Uterus (tissue), 4 donors: Measurements from ENCODE around the gene AP1S1. TPM values are rescaled to one million over a fixed set of nuclear protein-coding genes. Genes with fewer than 3 reads are reported as not detected.
"Not testable (repeated sequence)": the region's sequence is repeated elsewhere in the genome, so short reads cannot be mapped to it uniquely, and the experiment has no call there.

ENCODE experiments used
- DNase-seq, 2 donors: peaks; one replicate each; pipeline ENCODE4 v3.0.0-alpha.2; 2019 to 2020
- H3K27ac ChIP-seq, 2 donors: fragments of 200-600 bp; sonication (generic); 1 replicate in 1 of 2; 2 replicates in 1 of 2; pipeline ENCODE4 v1.5.1; 2016 to 2018
- H3K27me3 ChIP-seq, 2 donors: fragments of 200-600 bp; sonication (generic); one replicate each; pipeline ENCODE4 v1.5.1; 2018 to 2019; ENCODE audit warnings: control low read depth in 1 of 2
- H3K36me3 ChIP-seq, 2 donors: fragments of 200-600 bp; sonication (generic); one replicate each; pipeline ENCODE4 v1.5.1; 2019; ENCODE audit warnings: control low read depth in 1 of 2
- H3K4me1 ChIP-seq, 2 donors: fragments of 200-600 bp; sonication (generic); one replicate each; pipeline ENCODE4 v1.5.1; 2018 to 2019; ENCODE audit warnings: control low read depth in 1 of 2
- H3K4me3 ChIP-seq, 2 donors: fragments of 200-600 bp; sonication (generic); 1 replicate in 1 of 2; 2 replicates in 1 of 2; pipeline ENCODE4 v1.5.1; 2018 to 2019; ENCODE audit warnings: mild to moderate bottlenecking in 1 of 2
- H3K9me3 ChIP-seq, 2 donors: fragments of 200-600 bp; sonication (generic); one replicate each; pipeline ENCODE4 v1.5.1; 2019; ENCODE audit warnings: control low read depth in 1 of 2
- CTCF ChIP-seq, 4 experiments: fragments of 200-600 bp in 2 of 4; fragments of 450-650 bp in 2 of 4; sonication (generic) in 2 of 4; IDR thresholded peaks; one replicate each; pipeline ENCODE4 v1.5.1; 2016 to 2019; ENCODE audit warnings: antibody characterized with exemption in 4 of 4, mild to moderate bottlenecking in 2 of 4, moderate library complexity in 1 of 4
- POLR2A ChIP-seq, 2 donors: fragments of 450-650 bp; IDR thresholded peaks; one replicate each; pipeline ENCODE4 v1.6.1; 2016; ENCODE audit warnings: antibody characterized with exemption in 2 of 2, mild to moderate bottlenecking in 1 of 2, moderate library complexity in 1 of 2
- intact Hi-C: fragments of 100-400 bp; cut with DNase I; formaldehyde crosslinking; loops from one replicate; pipeline ENCODE4 v1.15.1; 2023; ENCODE audit warnings: low total_unique reads
- total RNA-seq, 4 donors: library from RNA; depleted of rRNA in 3 of 4; stranded (reverse); fragments of >200 nt in 3 of 4; gene quantifications; one replicate each; pipeline versions ENCODE4 v1.1.0 to v1.2.4, GENCODE V29; 2014 to 2023
- donor health status: DM: yes; HTN: yes; CAD: no.

The AP1S1 gene
- total RNA-seq, 4 donors from 2014 or later, result 9.2 to 59.6 (median 30.2) TPM

DNA sequence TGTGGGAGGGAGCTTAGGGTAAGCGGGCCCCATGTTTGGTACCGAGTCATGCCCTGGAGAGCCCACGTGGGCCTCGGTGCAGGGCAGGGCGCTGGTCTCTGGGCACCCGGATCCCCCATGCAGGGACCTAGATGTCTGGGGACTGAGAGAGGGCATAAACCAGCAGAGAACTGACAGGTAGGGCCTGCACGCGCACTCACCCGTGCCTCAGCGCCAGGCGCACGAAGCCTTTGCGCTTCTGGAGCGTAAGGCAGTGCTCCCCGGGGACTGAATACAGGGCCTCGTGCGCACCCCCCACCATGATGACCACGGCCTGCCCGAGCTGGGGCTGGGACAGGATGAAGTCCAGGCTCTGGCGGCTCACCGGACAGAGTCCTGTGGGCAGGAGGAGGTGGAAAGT is 43.7 kb downstream of the AP1S1 start:
- DNase-seq, result no peak
- H3K36me3 ChIP-seq, result no peaks in the 10 kb centered on the region
- no peak for TF ChIP-seq POLR2A (IDR thresholded peaks at IDR 0.05)
- TF ChIP-seq CTCF (IDR thresholded peaks at IDR 0.05), result no peak
- H3K27me3 ChIP-seq, result peaks cover 0 to 12% of the 10 kb centered on the region in 2 donors
- H3K4me1 ChIP-seq, result peaks cover 0 to 4% of the 10 kb centered on the region in 2 donors
- H3K27ac ChIP-seq, result no peak overlapping the region
- H3K9me3 ChIP-seq, result no peaks in the 10 kb centered on the region
- intact Hi-C loops, result no loop called here
- H3K4me3 ChIP-seq, result no peak overlapping the region

DNA sequence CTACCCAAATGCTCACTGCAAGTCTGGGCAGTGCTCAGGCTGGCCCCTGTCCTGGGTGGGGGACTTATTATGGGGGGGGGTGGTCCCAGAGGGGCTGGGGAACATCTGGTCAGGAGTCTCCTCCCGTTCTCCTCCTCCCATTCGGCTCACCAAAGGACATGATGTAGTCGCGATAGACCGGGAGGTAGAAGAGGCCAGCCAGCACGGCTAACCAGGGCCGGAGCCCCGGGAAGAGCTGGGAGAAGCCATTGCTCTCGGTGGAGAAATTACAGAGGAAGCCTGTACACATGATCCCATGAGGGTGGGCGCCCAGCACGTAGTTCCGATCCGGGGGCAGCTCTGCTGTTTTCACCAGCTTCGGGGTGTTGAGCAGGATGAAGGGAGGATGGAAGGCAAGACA is 44.2 kb downstream of the AP1S1 start:
- Histone ChIP-seq H3K9me3 (no peaks in the 10 kb centered on the region), H3K27me3 (peaks cover 0 to 12% of the 10 kb centered on the region in 2 donors), H3K27ac (no peak overlapping the region), H3K36me3 (no peaks in the 10 kb centered on the region), H3K4me3 (no peak overlapping the region), H3K4me1 (peaks cover 0 to 4% of the 10 kb centered on the region in 2 donors)
- DNase-seq, result no peak
- TF ChIP-seq POLR2A (IDR thresholded peaks at IDR 0.05) (no peak), CTCF (IDR thresholded peaks at IDR 0.05) (no peak)
- intact Hi-C loops, result no loop called here

- H3K27ac ChIP-seq, H3K36me3 ChIP-seq, intact Hi-C loops, H3K9me3 ChIP-seq, H3K4me1 ChIP-seq, H3K4me3 ChIP-seq, DNase-seq: not testable (repeated sequence)
- peaks cover 0 to 12% of the 10 kb centered on the region in 2 donors for H3K27me3 ChIP-seq
Observed at GRCh38 chr7:101199522-101199921, 45.2 kb downstream of the AP1S1 start.

- TF ChIP-seq CTCF (IDR thresholded peaks at IDR 0.05) (no peak), POLR2A (IDR thresholded peaks at IDR 0.05) (no peak)
- DNase-seq, result no peak
- Histone ChIP-seq H3K27ac (no peak overlapping the region), H3K4me1 (peaks cover 0 to 4% of the 10 kb centered on the region in 2 donors), H3K4me3 (no peak overlapping the region), H3K27me3 (peaks cover 0 to 12% of the 10 kb centered on the region in 2 donors), H3K9me3 (no peaks in the 10 kb centered on the region), H3K36me3 (no peaks in the 10 kb centered on the region)
- intact Hi-C loops, result no loop called here
Observed at GRCh38 chr7:101200504-101200861, 46.2 kb downstream of the AP1S1 start.

- intact Hi-C loops, result no loop called here
- no peak within 1 kb of the TSS for H3K27ac ChIP-seq
- TF ChIP-seq POLR2A (IDR thresholded peaks at IDR 0.05), result no peak
- no peak for TF ChIP-seq CTCF (IDR thresholded peaks at IDR 0.05)
- DNase-seq, result no peak
- H3K36me3 ChIP-seq, result no peaks in the 10 kb centered on the region
- H3K9me3 ChIP-seq, result no peaks in the 10 kb centered on the region
- H3K27me3 ChIP-seq, result peaks cover 0 to 12% of the 10 kb centered on the region in 2 donors
- H3K4me1 ChIP-seq, result peaks cover 0 to 4% of the 10 kb centered on the region in 2 donors
- H3K4me3 ChIP-seq, result no peak within 1 kb of the TSS
Observed at GRCh38 chr7:101200862-101201599, 46.8 kb downstream of the AP1S1 start, which contains the start of gene MOGAT3. MOGAT3 (minus strand) TSS chr7:101201036; CDS start chr7:101200854, 182 bp downstream.
